Measurements from ENCODE around the gene ENPP6. TPM values are rescaled to one million over a fixed set of nuclear protein-coding genes. Genes with fewer than 3 reads are reported as not detected.

Gene ENPP6
- total and polyA plus RNA-seq, 2 donors: 1.2 to 1.9 TPM

GRCh38 chr4:184193556-184194525, 23.8 kb downstream of the ENPP6 start:
- no peak overlapping the region for H3K27ac ChIP-seq (ENCODE audit: low read depth)
- no peak for DNase-seq (ENCODE audit: extremely low spot score)
- WGBS: 84% methylated on average over 15 of the region's 15 CpGs
- no peak overlapping the region for H3K4me3 ChIP-seq (ENCODE audit: low read depth, low read length)
- no peaks in the 10 kb centered on the region for H3K36me3 ChIP-seq (ENCODE audit: insufficient read depth)
- H3K4me1 ChIP-seq (ENCODE audit: insufficient read depth): no peaks in the 10 kb centered on the region

GRCh38 chr4:184192933-184193332, 24.7 kb downstream of the ENPP6 start:
- Histone ChIP-seq H3K27ac (ENCODE audit: low read depth) (no peak overlapping the region), H3K4me1 (ENCODE audit: insufficient read depth) (no peaks in the 10 kb centered on the region), H3K36me3 (ENCODE audit: insufficient read depth) (no peaks in the 10 kb centered on the region), H3K4me3 (ENCODE audit: low read depth, low read length) (no peak overlapping the region)
- 92% methylated on average over 2 of the region's 2 CpGs for WGBS
- DNase-seq (ENCODE audit: extremely low spot score): no peak

- Histone ChIP-seq H3K36me3 (ENCODE audit: insufficient read depth) (no peaks in the 10 kb centered on the region), H3K4me1 (ENCODE audit: insufficient read depth) (no peaks in the 10 kb centered on the region), H3K27ac (ENCODE audit: low read depth) (no peak overlapping the region), H3K4me3 (ENCODE audit: low read depth, low read length) (no peak overlapping the region)
- DNase-seq (ENCODE audit: extremely low spot score): no peak
- 94% methylated on average over 6 of the region's 6 CpGs for whole genome bisulfite sequencing
These were observed 26.4 kb downstream of the ENPP6 start for GRCh38 chr4:184191267-184191666.

- H3K27ac ChIP-seq (ENCODE audit: low read depth): no peak overlapping the region
- DNase-seq (ENCODE audit: extremely low spot score): no peak
- H3K36me3 ChIP-seq (ENCODE audit: insufficient read depth): no peaks in the 10 kb centered on the region
- H3K4me1 ChIP-seq (ENCODE audit: insufficient read depth): no peaks in the 10 kb centered on the region
- no peak overlapping the region for H3K4me3 ChIP-seq (ENCODE audit: low read depth, low read length)
- WGBS: 92% methylated on average over 4 of the region's 4 CpGs
These were observed 27.0 kb downstream of the ENPP6 start for GRCh38 chr4:184190711-184191110.

- Histone ChIP-seq H3K4me1 (ENCODE audit: insufficient read depth) (no peaks in the 10 kb centered on the region), H3K27ac (ENCODE audit: low read depth) (no peak overlapping the region), H3K36me3 (ENCODE audit: insufficient read depth) (no peaks in the 10 kb centered on the region), H3K4me3 (ENCODE audit: low read depth, low read length) (no peak overlapping the region)
- no peak for DNase-seq (ENCODE audit: extremely low spot score)
- 63% methylated on average over 4 of the region's 4 CpGs for WGBS
These were observed 27.7 kb downstream of the ENPP6 start for GRCh38 chr4:184189966-184190365.

- DNase-seq (ENCODE audit: extremely low spot score): no peak
- no peaks in the 10 kb centered on the region for H3K36me3 ChIP-seq (ENCODE audit: insufficient read depth)
- 88% methylated on average over 12 of the region's 12 CpGs for WGBS
- no peak overlapping the region for H3K4me3 ChIP-seq (ENCODE audit: low read depth, low read length)
- H3K27ac ChIP-seq (ENCODE audit: low read depth): no peak overlapping the region
- no peaks in the 10 kb centered on the region for H3K4me1 ChIP-seq (ENCODE audit: insufficient read depth)
These were observed 29.0 kb downstream of the ENPP6 start for GRCh38 chr4:184188443-184189400.

GRCh38 chr4:184177271-184177670, 40.4 kb downstream of the ENPP6 start:
- H3K36me3 ChIP-seq (ENCODE audit: insufficient read depth): no peaks in the 10 kb centered on the region
- no peak overlapping the region for H3K4me3 ChIP-seq (ENCODE audit: low read depth, low read length)
- no peak overlapping the region for H3K27ac ChIP-seq (ENCODE audit: low read depth)
- H3K4me1 ChIP-seq (ENCODE audit: insufficient read depth): no peaks in the 10 kb centered on the region
- 80% methylated on average over 6 of the region's 6 CpGs for WGBS
- DNase-seq (ENCODE audit: extremely low spot score): no peak

- H3K4me3 ChIP-seq (ENCODE audit: low read depth, low read length): no peak overlapping the region
- H3K4me1 ChIP-seq (ENCODE audit: insufficient read depth): no peaks in the 10 kb centered on the region
- DNase-seq (ENCODE audit: extremely low spot score): no peak
- no peak overlapping the region for H3K27ac ChIP-seq (ENCODE audit: low read depth)
- WGBS: 90% methylated on average over 16 of the region's 16 CpGs
- no peaks in the 10 kb centered on the region for H3K36me3 ChIP-seq (ENCODE audit: insufficient read depth)
These were observed 42.8 kb downstream of the ENPP6 start for GRCh38 chr4:184174571-184175488.

- no peaks in the 10 kb centered on the region for H3K4me1 ChIP-seq (ENCODE audit: insufficient read depth)
- no peak overlapping the region for H3K4me3 ChIP-seq (ENCODE audit: low read depth, low read length)
- H3K27ac ChIP-seq (ENCODE audit: low read depth): no peak overlapping the region
- H3K36me3 ChIP-seq (ENCODE audit: insufficient read depth): no peaks in the 10 kb centered on the region
- WGBS: 38% methylated on average over 1 of the region's 1 CpG
- DNase-seq (ENCODE audit: extremely low spot score): no peak
These were observed 46.7 kb downstream of the ENPP6 start for GRCh38 chr4:184171011-184171410.

- 86% methylated on average over 17 of the region's 17 CpGs for WGBS
- Histone ChIP-seq H3K36me3 (ENCODE audit: insufficient read depth) (no peaks in the 10 kb centered on the region), H3K27ac (ENCODE audit: low read depth) (no peak overlapping the region), H3K4me1 (ENCODE audit: insufficient read depth) (no peaks in the 10 kb centered on the region), H3K4me3 (ENCODE audit: low read depth, low read length) (no peak overlapping the region)
- no peak for DNase-seq (ENCODE audit: extremely low spot score)
These were observed 48.3 kb downstream of the ENPP6 start for GRCh38 chr4:184169225-184169867.

GRCh38 chr4:184168406-184169019, 49.2 kb downstream of the ENPP6 start:
- H3K4me3 ChIP-seq (ENCODE audit: low read depth, low read length): no peak overlapping the region
- WGBS: 22% methylated on average over 33 of the region's 33 CpGs
- H3K36me3 ChIP-seq (ENCODE audit: insufficient read depth): no peaks in the 10 kb centered on the region
- H3K4me1 ChIP-seq (ENCODE audit: insufficient read depth): no peaks in the 10 kb centered on the region
- DNase-seq (ENCODE audit: extremely low spot score): no peak
- H3K27ac ChIP-seq (ENCODE audit: low read depth): no peak overlapping the region

- H3K4me1 ChIP-seq (ENCODE audit: insufficient read depth): no peaks in the 10 kb centered on the region
- H3K27ac ChIP-seq (ENCODE audit: low read depth): no peak overlapping the region
- 88% methylated on average over 9 of the region's 9 CpGs for WGBS
- H3K4me3 ChIP-seq (ENCODE audit: low read depth, low read length): no peak overlapping the region
- no peaks in the 10 kb centered on the region for H3K36me3 ChIP-seq (ENCODE audit: insufficient read depth)
- DNase-seq (ENCODE audit: extremely low spot score): no peak
These were observed 50.1 kb downstream of the ENPP6 start for GRCh38 chr4:184167576-184167975.
